CD14-positive monocyte (primary cell): ENCODE data around the gene FKBP7. TPM values are rescaled to one million over a fixed set of nuclear protein-coding genes. Genes with fewer than 3 reads are reported as not detected.
"Not testable (repeated sequence)": the region's sequence is repeated elsewhere in the genome, so short reads cannot be mapped to it uniquely, and the experiment has no call there.

Experiments
- DNase-seq, 3 donors: peaks; one replicate each; pipeline ENCODE4 v3.0.0-alpha.2; 2011 to 2022
- H2AFZ ChIP-seq: 2 replicates; pipeline ENCODE4 v1.6.0; 2012; ENCODE audit warnings: mild to moderate bottlenecking, low read depth, low read length, inconsistent platforms; ENCODE audit not compliant: insufficient read depth, poor library complexity, severe bottlenecking
- H3K27ac ChIP-seq, 2 donors: 1 replicate in 1 of 2; 2 replicates in 1 of 2; pipeline ENCODE4 v1.5.1; 2012 to 2013; ENCODE audit warnings: low read length in 2 of 2, control low read depth in 1 of 2, inconsistent platforms in 1 of 2, low read depth in 1 of 2, mild to moderate bottlenecking in 1 of 2
- H3K27me3 ChIP-seq, 2 donors: one replicate each; pipeline versions ENCODE4 v1.6.0 to v1.6.1; 2011 to 2013; ENCODE audit warnings: low read length in 2 of 2; ENCODE audit not compliant: control insufficient read depth in 2 of 2, insufficient read depth in 2 of 2
- H3K36me3 ChIP-seq, 2 donors: replicated peaks in 1 of 2; 1 replicate in 1 of 2; 2 replicates in 1 of 2; pipeline versions ENCODE4 v1.5.1 to v1.6.1; 2012 to 2013; ENCODE audit warnings: low read length in 2 of 2, control low read depth in 1 of 2, inconsistent platforms in 1 of 2, mild to moderate bottlenecking in 1 of 2; ENCODE audit not compliant: insufficient read depth in 2 of 2, control insufficient read depth in 1 of 2
- H3K4me1 ChIP-seq, 2 donors: 1 replicate in 1 of 2; 2 replicates in 1 of 2; pipeline versions ENCODE4 v1.5.1 to v1.6.1; 2012 to 2013; ENCODE audit warnings: low read length in 2 of 2, control low read depth in 1 of 2, inconsistent platforms in 1 of 2, mild to moderate bottlenecking in 1 of 2, moderate library complexity in 1 of 2; ENCODE audit not compliant: insufficient read depth in 2 of 2, control insufficient read depth in 1 of 2
- H3K4me2 ChIP-seq: replicated peaks from 2 replicates; pipeline ENCODE3; 2012; ENCODE audit warnings: low read length, moderate library complexity, mild to moderate bottlenecking; ENCODE audit not compliant: poor library complexity, severe bottlenecking; ENCODE audit errors: extremely low read depth
- H3K4me3 ChIP-seq, 3 experiments: fragments of 200-600 bp in 1 of 3; sonication (generic) in 1 of 3; replicated peaks in 1 of 3; 1 replicate in 2 of 3; 2 replicates in 1 of 3; pipeline ENCODE4 v1.5.1; 2011 to 2013; ENCODE audit warnings: low read length in 3 of 3, mild to moderate bottlenecking in 3 of 3, control low read depth in 2 of 3, low read depth in 2 of 3, inconsistent platforms in 1 of 3, moderate library complexity in 1 of 3
- H3K79me2 ChIP-seq: 2 replicates; pipeline ENCODE4 v1.6.0; 2012; ENCODE audit warnings: mild to moderate bottlenecking, control low read depth, inconsistent platforms, low read length, moderate library complexity; ENCODE audit not compliant: insufficient read depth
- H3K9ac ChIP-seq: 2 replicates; pipeline ENCODE4 v1.6.0; 2017; ENCODE audit warnings: low read length, mild to moderate bottlenecking; ENCODE audit not compliant: insufficient read depth, poor library complexity, severe bottlenecking
- H3K9me3 ChIP-seq, 2 donors: replicated peaks in 1 of 2; 1 replicate in 1 of 2; 2 replicates in 1 of 2; pipeline versions ENCODE4 v1.5.1 to v1.6.1; 2012 to 2013; ENCODE audit warnings: low read length in 2 of 2, control low read depth in 1 of 2; ENCODE audit not compliant: control insufficient read depth in 1 of 2, insufficient read depth in 1 of 2
- H4K20me1 ChIP-seq: 2 replicates; pipeline ENCODE4 v1.6.0; 2012; ENCODE audit warnings: mild to moderate bottlenecking, low read length, control low read depth, moderate library complexity; ENCODE audit not compliant: insufficient read depth
- H3K27ac Mint-ChIP-seq, 7 donors: one replicate each; pipeline ENCODE4 v1.8.0; 2020; ENCODE audit warnings: mild to moderate bottlenecking in 7 of 7, mixed read lengths in 7 of 7, moderate library complexity in 6 of 7, inconsistent platforms in 2 of 7
- H3K27me3 Mint-ChIP-seq, 3 donors: one replicate each; pipeline ENCODE4 v1.8.0; 2021 to 2022; ENCODE audit warnings: low read depth in 3 of 3, mild to moderate bottlenecking in 3 of 3, mixed read lengths in 3 of 3, moderate library complexity in 3 of 3, inconsistent platforms in 1 of 3
- H3K36me3 Mint-ChIP-seq, 2 donors: one replicate each; pipeline ENCODE4 v1.8.0; 2020; ENCODE audit warnings: mixed read lengths in 2 of 2, inconsistent platforms in 1 of 2, mild to moderate bottlenecking in 1 of 2
- H3K4me1 Mint-ChIP-seq: one replicate; pipeline ENCODE4 v1.8.0; 2020; ENCODE audit warnings: mild to moderate bottlenecking, mixed read lengths
- H3K4me3 Mint-ChIP-seq, 2 donors: one replicate each; pipeline ENCODE4 v1.8.0; 2020; ENCODE audit warnings: mild to moderate bottlenecking in 2 of 2, mixed read lengths in 2 of 2, moderate library complexity in 1 of 2
- H3K9me3 Mint-ChIP-seq, 7 donors: one replicate each; pipeline ENCODE4 v1.8.0; 2020 to 2022; ENCODE audit warnings: mixed read lengths in 7 of 7, mild to moderate bottlenecking in 6 of 7, moderate library complexity in 6 of 7, inconsistent platforms in 2 of 7
- WGBS: methylation state at CpG from one replicate; pipeline ENCODE4 v1.1.5; 2013; ENCODE audit warnings: missing lambda C conversion rate; ENCODE audit not compliant: insufficient coverage; 5-methylcytosine and 5-hydroxymethylcytosine counted together
- intact Hi-C, 2 donors: fragments of 100-400 bp; cut with micrococcal nuclease; formaldehyde crosslinking; loops; one replicate each; pipeline versions ENCODE4 v1.15.0 to v1.15.1; 2023
- polyA plus RNA-seq, 3 donors: library from polyadenylated mRNA; depleted of rRNA in 1 of 3; unstranded in 2 of 3; stranded (reverse) in 1 of 3; fragments of 300-500 nt in 2 of 3; fragments of >200 nt in 1 of 3; fragmentation: Illumina TruSeq in 2 of 3; gene quantifications; 1 replicate in 2 of 3; 2 replicates in 1 of 3; pipeline ENCODE4 v1.2.3, GENCODE V29; 2012 to 2021
- TF ChIP-seq, protein P1 (sequence below): fragments of 200-600 bp; IDR thresholded peaks from one replicate; pipeline ENCODE4 v1.8.0; 2022; ENCODE audit warnings: antibody characterized with exemption, mild to moderate bottlenecking

FKBP7 gene
- polyA plus RNA-seq, 3 donors, result 0.25 to 1.6 (median 0.57) TPM

GRCh38 chr2:178473931-178474330 is 4.5 kb downstream of the FKBP7 start:
- intact Hi-C loops, result no loop called here
- DNase-seq, result no peak
- H3K27ac ChIP-seq, result no peak overlapping the region
- no peaks in the 10 kb centered on the region for H3K27me3 Mint-ChIP-seq
- H3K4me2 ChIP-seq, result no peak overlapping the region
- H3K4me3 ChIP-seq, result no peak overlapping the region
- peaks cover 3% of the 10 kb centered on the region for H3K4me1 Mint-ChIP-seq
- no peaks in the 10 kb centered on the region for H3K9me3 Mint-ChIP-seq
- no peak overlapping the region for H3K9ac ChIP-seq
- H3K36me3 Mint-ChIP-seq, result peaks cover 0 to 3% of the 10 kb centered on the region in 2 donors
- peaks cover 6 to 10% of the 10 kb centered on the region in 2 donors for H3K4me1 ChIP-seq
- H4K20me1 ChIP-seq, result no peaks in the 10 kb centered on the region
- H3K4me3 Mint-ChIP-seq, result no peak overlapping the region
- TF ChIP-seq, protein P1, sequence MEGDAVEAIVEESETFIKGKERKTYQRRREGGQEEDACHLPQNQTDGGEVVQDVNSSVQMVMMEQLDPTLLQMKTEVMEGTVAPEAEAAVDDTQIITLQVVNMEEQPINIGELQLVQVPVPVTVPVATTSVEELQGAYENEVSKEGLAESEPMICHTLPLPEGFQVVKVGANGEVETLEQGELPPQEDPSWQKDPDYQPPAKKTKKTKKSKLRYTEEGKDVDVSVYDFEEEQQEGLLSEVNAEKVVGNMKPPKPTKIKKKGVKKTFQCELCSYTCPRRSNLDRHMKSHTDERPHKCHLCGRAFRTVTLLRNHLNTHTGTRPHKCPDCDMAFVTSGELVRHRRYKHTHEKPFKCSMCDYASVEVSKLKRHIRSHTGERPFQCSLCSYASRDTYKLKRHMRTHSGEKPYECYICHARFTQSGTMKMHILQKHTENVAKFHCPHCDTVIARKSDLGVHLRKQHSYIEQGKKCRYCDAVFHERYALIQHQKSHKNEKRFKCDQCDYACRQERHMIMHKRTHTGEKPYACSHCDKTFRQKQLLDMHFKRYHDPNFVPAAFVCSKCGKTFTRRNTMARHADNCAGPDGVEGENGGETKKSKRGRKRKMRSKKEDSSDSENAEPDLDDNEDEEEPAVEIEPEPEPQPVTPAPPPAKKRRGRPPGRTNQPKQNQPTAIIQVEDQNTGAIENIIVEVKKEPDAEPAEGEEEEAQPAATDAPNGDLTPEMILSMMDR, result no peak
- no CpG with 5 or more reads among the region's 4 CpGs for WGBS
- peaks cover 3% of the 10 kb centered on the region for H3K79me2 ChIP-seq
- H2AFZ ChIP-seq, result no peak overlapping the region
- peak overlapping the region in 1 of 7 donors; percentile 22 for H3K27ac Mint-ChIP-seq
- no peaks in the 10 kb centered on the region for H3K36me3 ChIP-seq
- H3K9me3 ChIP-seq, result no peaks in the 10 kb centered on the region
- H3K27me3 ChIP-seq, result no peaks in the 10 kb centered on the region

GRCh38 chr2:178473373-178473772 is 5.0 kb downstream of the FKBP7 start:
- TF ChIP-seq, protein P1, result no peak
- no peaks in the 10 kb centered on the region for H3K9me3 ChIP-seq
- Mint-ChIP-seq H3K27ac (peak overlapping the region in 1 of 7 donors; percentile 25), H3K27me3 (no peaks in the 10 kb centered on the region), H3K9me3 (no peaks in the 10 kb centered on the region), H3K4me3 (no peak overlapping the region), H3K4me1 (peaks cover 3% of the 10 kb centered on the region), H3K36me3 (peaks cover 0 to 3% of the 10 kb centered on the region in 2 donors)
- no peak overlapping the region for H3K4me2 ChIP-seq
- no peaks in the 10 kb centered on the region for H3K27me3 ChIP-seq
- no peak overlapping the region for H3K4me3 ChIP-seq
- H3K27ac ChIP-seq, result no peak overlapping the region
- intact Hi-C loops, result no loop called here
- peaks cover 3% of the 10 kb centered on the region for H3K79me2 ChIP-seq
- no peak for DNase-seq
- no peak overlapping the region for H2AFZ ChIP-seq
- H3K9ac ChIP-seq, result no peak overlapping the region
- no peaks in the 10 kb centered on the region for H4K20me1 ChIP-seq
- no peaks in the 10 kb centered on the region for H3K36me3 ChIP-seq
- peaks cover 6 to 8% of the 10 kb centered on the region in 2 donors for H3K4me1 ChIP-seq
- WGBS, result 100% methylated on average over 1 of the region's 2 CpGs

GRCh38 chr2:178471313-178471712 is 7.1 kb downstream of the FKBP7 start:
- H3K27me3 Mint-ChIP-seq, H3K4me3 Mint-ChIP-seq, H4K20me1 ChIP-seq, H3K9ac ChIP-seq, H3K27me3 ChIP-seq, H3K4me1 ChIP-seq, H3K27ac Mint-ChIP-seq, H3K4me2 ChIP-seq, H3K9me3 Mint-ChIP-seq, H3K36me3 ChIP-seq, H3K9me3 ChIP-seq, H2AFZ ChIP-seq, intact Hi-C loops, H3K36me3 Mint-ChIP-seq, H3K27ac ChIP-seq, DNase-seq, H3K4me1 Mint-ChIP-seq, H3K79me2 ChIP-seq, H3K4me3 ChIP-seq: not testable (repeated sequence)
- no CpG with 5 or more reads among the region's 5 CpGs for WGBS
